A673 (cell line): ENCODE data around the gene OR2T4. TPM values are rescaled to one million over a fixed set of nuclear protein-coding genes. Genes with fewer than 3 reads are reported as not detected.

ENCODE experiments used
- BruUV-seq: library from RNA; stranded (reverse); fragments of 400-500 nt; replicated peaks from 2 replicates; lab custom pipeline; 2021; lab: Mats Ljungman, UMichigan
- CTCF ChIA-PET: fragments of 300-600 bp; sonication (Branson Sonifier 250); formaldehyde crosslinking; loops from one replicate; lab custom pipeline; 2022; ENCODE audit warnings: antibody characterized with exemption; lab: Charles Lee
- POLR2A ChIA-PET: fragments of 300-600 bp; sonication (Branson Sonifier 250); formaldehyde crosslinking; loops from one replicate; lab custom pipeline; 2022; ENCODE audit warnings: antibody characterized with exemption; ENCODE audit not compliant: low non-redundant PET; lab: Charles Lee
- DNase-seq: peaks from one replicate; pipeline ENCODE4 v3.0.0-alpha.2; 2015; ENCODE audit warnings: low spot score
- H3K27ac ChIP-seq: fragments of 200-600 bp; sonication (generic); 2 replicates; pipeline ENCODE4 v1.5.1; 2016; ENCODE audit warnings: mixed run types, low read depth, mild to moderate bottlenecking, mixed read lengths, antibody characterized with exemption, low read length; ENCODE audit not compliant: poor library complexity, severe bottlenecking
- H3K27me3 ChIP-seq: fragments of 200-600 bp; sonication (generic); replicated peaks from 2 replicates; pipeline ENCODE4 v1.6.1; 2017; ENCODE audit warnings: mixed run types, low read depth, mild to moderate bottlenecking, mixed read lengths, antibody characterized with exemption, low read length; ENCODE audit not compliant: insufficient read depth, poor library complexity
- H3K36me3 ChIP-seq: fragments of 200-600 bp; sonication (generic); 2 replicates; pipeline ENCODE4 v1.6.1; 2016; ENCODE audit warnings: mixed run types, mild to moderate bottlenecking, mixed read lengths, antibody characterized with exemption, low read length; ENCODE audit not compliant: insufficient read depth, poor library complexity, severe bottlenecking
- H3K4me1 ChIP-seq: fragments of 200-600 bp; sonication (generic); 2 replicates; pipeline ENCODE4 v1.6.1; 2017; ENCODE audit warnings: mixed run types, mild to moderate bottlenecking, mixed read lengths, antibody characterized with exemption, low read length; ENCODE audit not compliant: insufficient read depth, poor library complexity, severe bottlenecking
- H3K4me3 ChIP-seq: fragments of 200-600 bp; sonication (generic); 2 replicates; pipeline ENCODE4 v1.5.1; 2016; ENCODE audit warnings: low read depth, mixed run types, mild to moderate bottlenecking, mixed read lengths, low read length; ENCODE audit not compliant: poor library complexity, severe bottlenecking
- H3K9me3 ChIP-seq: fragments of 200-600 bp; sonication (generic); 2 replicates; pipeline ENCODE4 v1.6.1; 2016; ENCODE audit warnings: mixed run types, low read depth, mild to moderate bottlenecking, mixed read lengths, antibody characterized with exemption, low read length; ENCODE audit not compliant: poor library complexity, severe bottlenecking
- EZH2 ChIP-seq: fragments of 200-600 bp; sonication (generic); IDR thresholded peaks from 2 replicates; pipeline ENCODE4 v1.6.1; 2017; ENCODE audit warnings: borderline replicate concordance, low read depth, mild to moderate bottlenecking, mixed read lengths, antibody characterized with exemption, low read length; ENCODE audit not compliant: poor library complexity, severe bottlenecking
- intact Hi-C: fragments of 100-400 bp; cut with micrococcal nuclease; formaldehyde crosslinking; loops from one replicate; pipeline ENCODE4 v1.10.0; 2022; ENCODE audit not compliant: unreplicated experiment
- total RNA-seq: library from RNA; stranded (reverse); gene quantifications from 2 replicates; pipeline ENCODE4 v1.2.3, GENCODE V29; 2021
- TF ChIP-seq, protein P1 (sequence below): fragments of 300-800, 200-600 bp; sonication (generic); conservative IDR thresholded peaks from 2 replicates; pipeline ENCODE4 v1.5.1; 2017; ENCODE audit warnings: low read depth, mild to moderate bottlenecking, antibody characterized with exemption, low read length, moderate library complexity, mixed read lengths

Gene OR2T4
- total RNA-seq, 1 experiment from 2014 or later = not detected

DNA sequence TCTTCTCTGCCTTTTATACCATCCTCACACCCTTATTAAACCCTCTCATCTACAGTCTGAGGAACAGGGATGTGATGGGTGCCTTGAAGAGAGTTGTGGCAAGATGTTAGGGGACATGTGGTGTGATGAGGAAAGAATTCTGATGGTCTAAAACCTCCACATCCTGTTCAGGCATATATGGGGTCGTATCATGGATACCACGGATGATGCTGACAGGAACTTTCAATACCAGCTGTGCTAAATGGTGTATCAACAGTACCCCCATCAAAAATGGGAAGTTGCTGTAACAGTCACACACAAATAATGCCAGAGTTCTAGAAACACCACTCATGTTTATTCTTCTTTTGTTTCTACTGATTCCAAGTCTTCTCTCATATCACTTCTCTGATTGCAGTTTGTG is 27.0 kb downstream of the OR2T4 start:
- POLR2A ChIA-PET = no interaction called here
- Histone ChIP-seq H3K9me3 (no peaks in the 10 kb centered on the region), H3K4me1 (no peaks in the 10 kb centered on the region), H3K27ac (no peak overlapping the region), H3K27me3 (no peaks in the 10 kb centered on the region), H3K36me3 (no peaks in the 10 kb centered on the region), H3K4me3 (no peak overlapping the region)
- BruUV-seq = no TSS peak
- CTCF ChIA-PET = no interaction called here
- intact Hi-C loops = no loop called here
- no peak for DNase-seq
- TF ChIP-seq, protein P1, sequence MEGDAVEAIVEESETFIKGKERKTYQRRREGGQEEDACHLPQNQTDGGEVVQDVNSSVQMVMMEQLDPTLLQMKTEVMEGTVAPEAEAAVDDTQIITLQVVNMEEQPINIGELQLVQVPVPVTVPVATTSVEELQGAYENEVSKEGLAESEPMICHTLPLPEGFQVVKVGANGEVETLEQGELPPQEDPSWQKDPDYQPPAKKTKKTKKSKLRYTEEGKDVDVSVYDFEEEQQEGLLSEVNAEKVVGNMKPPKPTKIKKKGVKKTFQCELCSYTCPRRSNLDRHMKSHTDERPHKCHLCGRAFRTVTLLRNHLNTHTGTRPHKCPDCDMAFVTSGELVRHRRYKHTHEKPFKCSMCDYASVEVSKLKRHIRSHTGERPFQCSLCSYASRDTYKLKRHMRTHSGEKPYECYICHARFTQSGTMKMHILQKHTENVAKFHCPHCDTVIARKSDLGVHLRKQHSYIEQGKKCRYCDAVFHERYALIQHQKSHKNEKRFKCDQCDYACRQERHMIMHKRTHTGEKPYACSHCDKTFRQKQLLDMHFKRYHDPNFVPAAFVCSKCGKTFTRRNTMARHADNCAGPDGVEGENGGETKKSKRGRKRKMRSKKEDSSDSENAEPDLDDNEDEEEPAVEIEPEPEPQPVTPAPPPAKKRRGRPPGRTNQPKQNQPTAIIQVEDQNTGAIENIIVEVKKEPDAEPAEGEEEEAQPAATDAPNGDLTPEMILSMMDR = no peak
- TF ChIP-seq EZH2 = no peak

DNA sequence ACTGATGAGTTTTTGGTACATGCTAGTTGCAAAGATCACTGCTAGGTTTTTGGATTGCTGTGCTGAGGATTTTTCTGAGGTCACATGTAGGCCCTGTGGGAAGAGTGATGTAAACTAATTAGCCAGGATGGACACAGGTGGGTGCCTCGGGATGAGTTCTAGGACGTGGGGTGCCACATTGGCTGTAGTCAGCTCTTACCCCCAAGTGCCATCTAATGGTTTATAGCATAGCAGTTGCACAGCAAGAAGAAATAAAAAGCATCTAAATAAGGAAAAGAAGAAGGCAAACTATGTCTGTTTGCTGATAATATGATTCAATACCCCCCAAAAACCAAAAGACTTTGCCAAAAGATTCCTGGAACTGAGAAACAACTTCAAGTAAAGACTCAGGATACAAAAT is 31.6 kb downstream of the OR2T4 start:
- intact Hi-C loops = no loop called here
- Histone ChIP-seq H3K4me1 (no peaks in the 10 kb centered on the region), H3K36me3 (no peaks in the 10 kb centered on the region), H3K27ac (no peak overlapping the region), H3K27me3 (no peaks in the 10 kb centered on the region), H3K4me3 (no peak overlapping the region), H3K9me3 (no peaks in the 10 kb centered on the region)
- no TSS peak for BruUV-seq
- POLR2A ChIA-PET = no interaction called here
- CTCF ChIA-PET = no interaction called here
- TF ChIP-seq, protein P1 = no peak
- no peak for TF ChIP-seq EZH2
- DNase-seq = no peak

GRCh38 chr1:248402748-248403147 is 41.3 kb downstream of the OR2T4 start, which contains the start of gene OR2T1:
OR2T1 (plus strand) TSS chr1:248403048; CDS start chr1:248406148, 3,100 bp downstream.
- no peaks in the 10 kb centered on the region for H3K9me3 ChIP-seq
- H3K27ac ChIP-seq = no peak within 1 kb of the TSS
- no peak for DNase-seq
- intact Hi-C loops = no loop called here
- BruUV-seq = no TSS peak
- no peaks in the 10 kb centered on the region for H3K4me1 ChIP-seq
- ChIA-PET CTCF (no interaction called here), POLR2A (no interaction called here)
- H3K36me3 ChIP-seq = no peaks in the 10 kb centered on the region
- no peak within 1 kb of the TSS for H3K4me3 ChIP-seq
- H3K27me3 ChIP-seq = no peaks in the 10 kb centered on the region
- TF ChIP-seq, protein P1 = no peak
- no peak for TF ChIP-seq EZH2
